Activated CD4-positive, alpha-beta T cell treated with anti-CD3 and anti-CD28 coated beads for 48 hours (primary cell): ENCODE measurements around the gene VPS18.
A peak's percentile ranks its signal among the peaks of the same experiment; 100 is the strongest.
"Not testable (repeated sequence)": the region's sequence is repeated elsewhere in the genome, so short reads cannot be mapped to it uniquely, and the experiment has no call there.

ENCODE experiments used
- DNase-seq: peaks from one replicate; pipeline ENCODE4 v3.0.0-alpha.2; 2020

VPS18 gene, protein sequence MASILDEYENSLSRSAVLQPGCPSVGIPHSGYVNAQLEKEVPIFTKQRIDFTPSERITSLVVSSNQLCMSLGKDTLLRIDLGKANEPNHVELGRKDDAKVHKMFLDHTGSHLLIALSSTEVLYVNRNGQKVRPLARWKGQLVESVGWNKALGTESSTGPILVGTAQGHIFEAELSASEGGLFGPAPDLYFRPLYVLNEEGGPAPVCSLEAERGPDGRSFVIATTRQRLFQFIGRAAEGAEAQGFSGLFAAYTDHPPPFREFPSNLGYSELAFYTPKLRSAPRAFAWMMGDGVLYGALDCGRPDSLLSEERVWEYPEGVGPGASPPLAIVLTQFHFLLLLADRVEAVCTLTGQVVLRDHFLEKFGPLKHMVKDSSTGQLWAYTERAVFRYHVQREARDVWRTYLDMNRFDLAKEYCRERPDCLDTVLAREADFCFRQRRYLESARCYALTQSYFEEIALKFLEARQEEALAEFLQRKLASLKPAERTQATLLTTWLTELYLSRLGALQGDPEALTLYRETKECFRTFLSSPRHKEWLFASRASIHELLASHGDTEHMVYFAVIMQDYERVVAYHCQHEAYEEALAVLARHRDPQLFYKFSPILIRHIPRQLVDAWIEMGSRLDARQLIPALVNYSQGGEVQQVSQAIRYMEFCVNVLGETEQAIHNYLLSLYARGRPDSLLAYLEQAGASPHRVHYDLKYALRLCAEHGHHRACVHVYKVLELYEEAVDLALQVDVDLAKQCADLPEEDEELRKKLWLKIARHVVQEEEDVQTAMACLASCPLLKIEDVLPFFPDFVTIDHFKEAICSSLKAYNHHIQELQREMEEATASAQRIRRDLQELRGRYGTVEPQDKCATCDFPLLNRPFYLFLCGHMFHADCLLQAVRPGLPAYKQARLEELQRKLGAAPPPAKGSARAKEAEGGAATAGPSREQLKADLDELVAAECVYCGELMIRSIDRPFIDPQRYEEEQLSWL

DNA sequence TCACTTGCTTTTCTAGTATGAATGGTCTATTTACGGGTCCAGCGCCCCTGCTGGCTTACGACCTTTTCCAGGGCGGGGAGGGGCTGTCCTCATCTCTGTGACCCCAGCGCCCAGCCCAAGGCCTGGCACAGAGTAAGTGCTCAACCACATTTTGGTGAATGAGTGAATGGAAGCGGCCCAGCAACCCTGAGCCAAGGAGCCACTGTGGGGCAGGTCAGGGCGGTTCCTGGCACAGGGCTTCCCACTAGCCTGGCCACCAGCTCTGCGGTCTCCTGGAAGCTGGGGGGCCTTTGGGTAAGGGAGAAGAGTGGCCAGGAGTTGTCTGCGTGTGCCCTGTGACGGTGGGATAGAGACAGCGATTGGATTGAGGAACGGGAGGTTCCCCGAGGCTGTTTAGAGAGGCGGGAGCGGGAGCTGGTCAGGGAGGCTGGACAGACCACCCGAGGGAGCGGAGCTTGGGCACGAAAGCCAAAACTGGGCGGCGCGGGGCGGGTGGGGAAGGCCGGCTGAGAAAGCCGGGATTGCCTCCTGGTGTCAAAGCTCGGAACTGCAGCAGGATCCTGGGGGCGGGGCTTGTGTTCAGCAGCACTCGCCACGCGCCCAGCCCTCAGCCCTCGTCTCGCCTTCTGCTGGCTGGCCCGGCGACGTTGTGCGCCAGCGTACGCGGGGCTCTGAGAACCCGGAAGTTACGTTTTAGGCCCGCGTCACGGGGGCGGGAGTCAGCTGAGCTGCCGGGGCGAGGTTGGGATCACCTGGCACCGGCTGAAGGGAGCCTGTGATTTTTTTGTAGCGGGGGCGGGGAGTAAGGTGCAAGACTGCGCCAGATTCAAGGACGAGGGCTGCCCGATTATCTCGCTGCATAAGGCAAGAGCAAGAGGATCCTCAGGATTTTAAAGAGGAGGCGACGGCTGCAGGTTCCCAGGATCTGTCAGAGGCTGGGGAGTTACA is at the start of gene VPS18:
TSS of gene VPS18 (plus strand) at position 718 of the 948 bp plus-strand sequence. CDS start 319 bp downstream, outside the sequence.
- peak; percentile 99 for DNase-seq

DNA sequence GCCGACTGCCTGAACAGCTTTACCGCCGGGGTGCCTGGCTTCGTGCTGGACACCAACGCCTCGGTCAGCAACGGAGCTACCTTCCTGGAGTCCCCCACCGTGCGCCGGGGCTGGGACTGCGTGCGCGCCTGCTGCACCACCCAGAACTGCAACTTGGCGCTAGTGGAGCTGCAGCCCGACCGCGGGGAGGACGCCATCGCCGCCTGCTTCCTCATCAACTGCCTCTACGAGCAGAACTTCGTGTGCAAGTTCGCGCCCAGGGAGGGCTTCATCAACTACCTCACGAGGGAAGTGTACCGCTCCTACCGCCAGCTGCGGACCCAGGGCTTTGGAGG is 49.6 kb upstream of the VPS18 start:
- DNase-seq: peak; percentile 55

DNA sequence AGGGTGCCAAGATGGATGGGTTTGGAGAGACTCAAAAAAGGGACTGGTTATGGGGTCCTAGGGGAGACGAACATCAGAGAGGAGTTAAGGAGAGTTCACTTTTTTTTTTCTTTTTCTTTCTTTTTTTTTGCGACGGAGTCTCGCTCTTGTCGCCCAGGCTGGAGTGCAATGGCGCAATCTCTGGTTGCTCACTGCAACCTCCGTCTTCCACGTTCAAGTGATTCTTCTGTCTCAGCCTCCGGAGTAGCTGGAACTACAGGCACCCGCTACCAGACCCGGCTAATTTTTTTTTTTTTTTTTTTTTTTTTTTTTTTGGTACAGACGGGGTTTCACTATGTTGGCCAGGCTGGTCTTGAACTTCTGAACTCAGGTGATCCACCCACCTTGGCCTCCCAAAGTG is 49.2 kb upstream of the VPS18 start:
- DNase-seq: no peak

DNA sequence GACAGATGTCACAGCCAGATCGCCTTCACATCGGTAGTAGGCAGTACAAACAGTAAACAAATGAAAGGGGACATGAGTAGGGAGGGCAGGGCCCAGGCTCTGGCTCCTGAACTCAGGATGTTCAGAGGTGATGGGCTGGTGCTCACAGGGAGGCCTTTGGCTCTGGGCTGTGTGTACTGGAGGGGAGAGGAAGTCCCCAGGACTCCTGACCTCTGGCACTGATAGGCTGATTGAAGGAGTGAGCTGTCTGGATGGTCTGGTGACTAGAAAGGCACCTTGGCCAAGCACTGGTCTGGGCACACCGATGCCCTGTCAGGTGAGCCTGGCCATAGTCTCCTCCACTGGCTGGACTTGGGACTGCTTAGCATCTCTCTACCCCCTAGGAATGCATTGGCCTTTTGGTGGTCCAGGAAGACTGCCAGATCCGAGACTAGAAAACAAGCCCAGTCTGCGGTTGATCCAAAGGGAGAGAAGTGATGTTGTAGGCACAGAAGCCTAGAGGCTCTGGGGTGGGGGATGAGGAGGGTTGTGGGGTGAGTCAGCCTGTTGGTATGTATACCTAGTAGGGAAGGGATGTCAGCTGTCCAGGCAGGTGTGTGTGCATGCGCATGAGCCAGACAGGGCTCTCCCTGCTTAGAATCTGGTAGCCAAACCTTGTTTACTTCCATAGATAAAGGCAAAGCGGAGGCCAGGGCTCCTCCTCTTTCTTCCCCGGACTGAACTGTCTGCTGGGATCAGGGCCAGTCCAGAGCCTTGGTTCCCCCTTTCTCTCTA is 48.6 kb upstream of the VPS18 start:
- DNase-seq: no peak

DNA sequence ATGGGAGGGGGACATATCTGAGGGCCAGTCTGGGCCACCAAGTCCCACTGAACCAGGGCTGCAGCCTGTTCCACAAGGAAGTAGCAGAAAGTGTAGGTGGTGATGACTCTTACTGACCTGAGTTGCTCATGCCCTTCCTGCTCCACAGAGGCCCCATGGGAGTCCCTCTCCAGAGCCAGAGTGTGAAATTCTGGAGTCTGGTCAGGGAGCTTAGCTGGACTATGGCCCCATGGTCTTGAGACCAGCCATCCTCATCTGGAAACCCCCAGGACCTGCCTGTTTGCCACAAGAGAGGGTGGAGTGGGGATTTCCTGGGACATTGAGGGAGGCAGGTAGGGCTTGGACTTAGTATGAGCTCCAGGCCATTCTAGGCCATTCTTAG is 47.4 kb upstream of the VPS18 start:
- DNase-seq: no peak

DNA sequence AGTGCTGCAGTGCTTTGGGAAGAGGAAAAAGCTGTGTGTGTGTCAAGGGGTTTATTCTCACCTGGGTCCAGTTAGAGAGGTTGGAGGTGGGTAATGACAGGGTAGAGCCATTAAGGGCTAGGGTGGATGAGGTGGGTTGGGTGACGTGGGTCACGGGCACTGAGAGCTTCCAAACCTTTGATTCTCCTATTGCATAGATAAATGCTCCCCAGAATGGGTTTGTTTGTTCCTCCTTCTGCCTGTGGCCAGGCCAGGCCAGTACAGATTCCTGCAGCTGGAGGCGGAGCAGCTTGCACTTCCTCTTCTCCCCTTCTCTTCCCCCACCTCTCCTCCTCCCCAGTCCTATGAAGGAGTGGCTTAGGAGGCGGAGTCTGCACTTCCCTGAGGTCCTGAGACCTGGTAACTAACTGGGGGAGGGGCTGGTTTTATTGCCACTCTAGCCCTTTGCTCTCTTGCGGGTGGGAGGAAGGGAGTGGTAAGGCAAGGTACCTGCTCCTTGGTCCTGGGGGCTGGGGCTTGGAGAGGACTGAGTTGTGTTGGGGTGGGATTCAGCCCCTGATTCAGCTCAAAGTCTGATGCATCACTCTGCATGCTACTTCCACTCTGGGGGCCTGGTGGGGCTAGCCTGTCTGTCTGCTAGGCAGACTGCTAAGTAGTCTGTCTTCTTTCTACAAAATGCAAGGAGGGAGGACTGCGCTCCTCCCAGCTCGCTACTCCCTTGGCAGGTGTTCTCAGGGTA is 46.9 kb upstream of the VPS18 start:
- no peak for DNase-seq

DNA sequence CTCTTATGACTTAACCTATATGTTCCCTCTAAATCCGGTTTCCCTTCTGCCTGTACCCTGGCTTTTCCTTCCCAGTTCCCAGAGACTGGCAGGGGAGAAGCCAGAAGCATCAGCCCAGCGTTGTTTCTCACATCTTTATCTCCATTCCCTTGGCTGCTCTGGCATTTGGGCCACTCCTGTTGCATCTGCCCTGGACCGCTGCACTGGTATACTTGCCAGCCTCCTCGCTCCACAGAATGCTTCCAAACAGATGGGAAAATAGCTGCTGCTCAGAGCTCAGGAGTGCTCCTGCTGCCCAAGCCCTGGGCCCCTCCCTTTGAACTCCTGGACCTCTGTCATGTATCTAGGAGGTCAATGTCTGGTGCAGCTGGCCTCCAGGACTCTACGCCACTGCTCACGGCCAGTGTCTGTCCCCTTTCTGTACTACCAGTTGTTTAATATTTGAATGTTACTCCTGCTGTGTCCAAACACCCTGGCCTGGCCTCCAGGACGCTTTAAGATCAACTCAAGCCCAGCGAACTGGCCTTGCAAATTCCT is 43.6 kb upstream of the VPS18 start:
- DNase-seq: no peak

DNA sequence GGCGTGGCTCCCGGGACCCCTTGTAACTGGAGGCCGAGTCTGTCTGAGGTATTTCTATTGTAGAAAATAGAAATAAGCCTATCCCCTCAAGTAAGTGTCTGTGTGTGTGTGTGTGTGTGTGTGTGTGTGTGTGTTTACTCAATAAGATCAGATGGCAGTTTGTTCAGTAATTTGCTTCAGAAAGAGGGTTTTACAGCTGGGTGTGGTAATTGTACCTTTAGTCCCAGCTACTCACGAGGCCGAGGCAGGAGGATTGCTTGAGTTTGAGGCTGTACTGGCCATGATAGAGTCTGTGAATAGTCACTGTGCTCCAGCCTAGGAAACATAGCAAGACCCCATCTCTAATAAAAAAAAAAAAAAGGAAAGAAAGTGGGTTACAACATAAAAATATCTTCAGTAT is 41.7 kb upstream of the VPS18 start:
- no peak for DNase-seq

DNA sequence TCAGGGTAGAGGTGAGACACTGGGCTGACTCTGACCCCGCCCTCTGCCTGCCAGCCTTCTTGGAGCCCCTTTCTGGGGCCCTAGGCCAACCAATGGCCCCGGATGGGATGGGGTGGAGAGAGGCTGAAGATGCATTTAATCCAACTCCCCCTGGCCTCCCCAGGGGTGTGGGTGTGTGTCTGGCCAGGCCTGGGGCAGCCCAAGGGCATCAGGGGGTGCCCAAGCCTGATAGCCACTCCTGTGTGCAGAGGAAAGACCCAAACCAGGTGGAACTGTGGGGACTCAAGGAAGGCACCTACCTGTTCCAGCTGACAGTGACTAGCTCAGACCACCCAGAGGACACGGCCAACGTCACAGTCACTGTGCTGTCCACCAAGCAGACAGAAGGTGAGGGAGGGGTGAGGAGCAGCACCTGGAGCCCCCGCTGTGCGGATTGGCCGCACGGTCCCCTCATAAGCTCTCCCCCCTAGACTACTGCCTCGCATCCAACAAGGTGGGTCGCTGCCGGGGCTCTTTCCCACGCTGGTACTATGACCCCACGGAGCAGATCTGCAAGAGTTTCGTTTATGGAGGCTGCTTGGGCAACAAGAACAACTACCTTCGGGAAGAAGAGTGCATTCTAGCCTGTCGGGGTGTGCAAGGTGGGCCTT is 40.9 kb upstream of the VPS18 start:
- no peak for DNase-seq

DNA sequence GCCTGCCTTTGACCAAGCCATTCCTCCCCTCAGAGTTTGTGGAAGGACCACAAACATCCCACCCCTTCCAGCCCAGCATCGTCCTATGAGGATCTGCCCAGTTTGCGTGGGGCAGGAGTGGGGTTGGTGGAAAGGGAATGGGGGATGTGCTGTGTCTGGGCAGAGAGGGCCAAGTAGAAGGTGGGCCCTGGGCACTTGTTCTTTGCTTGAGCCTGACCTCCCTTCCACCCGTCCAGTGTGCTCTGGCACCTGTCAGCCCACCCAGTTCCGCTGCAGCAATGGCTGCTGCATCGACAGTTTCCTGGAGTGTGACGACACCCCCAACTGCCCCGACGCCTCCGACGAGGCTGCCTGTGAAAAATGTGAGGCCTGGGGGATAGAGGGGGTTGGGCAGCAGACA is 40.1 kb upstream of the VPS18 start:
- DNase-seq: no peak

DNA sequence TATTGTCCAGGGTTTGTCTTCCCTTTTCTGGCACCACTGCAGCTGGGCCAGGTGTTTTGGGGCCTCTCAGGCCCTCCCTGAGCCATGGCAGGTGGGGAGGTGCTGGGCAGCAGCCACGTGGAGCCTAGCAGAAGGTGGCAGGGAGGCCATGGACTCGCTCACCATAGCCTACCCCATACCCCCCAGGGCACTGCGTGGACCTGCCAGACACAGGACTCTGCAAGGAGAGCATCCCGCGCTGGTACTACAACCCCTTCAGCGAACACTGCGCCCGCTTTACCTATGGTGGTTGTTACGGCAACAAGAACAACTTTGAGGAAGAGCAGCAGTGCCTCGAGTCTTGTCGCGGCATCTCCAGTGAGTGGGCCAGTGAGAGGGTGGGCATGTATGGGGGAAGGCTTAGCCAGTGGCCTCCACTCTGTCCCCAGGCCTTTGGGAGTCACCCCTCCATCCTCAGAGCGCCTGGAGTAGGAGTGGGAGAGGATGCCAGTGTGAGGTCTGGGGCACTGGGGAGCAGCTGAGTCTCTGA is 38.5 kb upstream of the VPS18 start:
- no peak for DNase-seq

DNA sequence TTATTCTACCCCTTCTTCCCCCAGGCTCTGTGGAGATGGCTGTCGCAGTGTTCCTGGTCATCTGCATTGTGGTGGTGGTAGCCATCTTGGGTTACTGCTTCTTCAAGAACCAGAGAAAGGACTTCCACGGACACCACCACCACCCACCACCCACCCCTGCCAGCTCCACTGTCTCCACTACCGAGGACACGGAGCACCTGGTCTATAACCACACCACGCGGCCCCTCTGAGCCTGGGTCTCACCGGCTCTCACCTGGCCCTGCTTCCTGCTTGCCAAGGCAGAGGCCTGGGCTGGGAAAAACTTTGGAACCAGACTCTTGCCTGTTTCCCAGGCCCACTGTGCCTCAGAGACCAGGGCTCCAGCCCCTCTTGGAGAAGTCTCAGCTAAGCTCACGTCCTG is 37.5 kb upstream of the VPS18 start:
- DNase-seq: no peak

DNA sequence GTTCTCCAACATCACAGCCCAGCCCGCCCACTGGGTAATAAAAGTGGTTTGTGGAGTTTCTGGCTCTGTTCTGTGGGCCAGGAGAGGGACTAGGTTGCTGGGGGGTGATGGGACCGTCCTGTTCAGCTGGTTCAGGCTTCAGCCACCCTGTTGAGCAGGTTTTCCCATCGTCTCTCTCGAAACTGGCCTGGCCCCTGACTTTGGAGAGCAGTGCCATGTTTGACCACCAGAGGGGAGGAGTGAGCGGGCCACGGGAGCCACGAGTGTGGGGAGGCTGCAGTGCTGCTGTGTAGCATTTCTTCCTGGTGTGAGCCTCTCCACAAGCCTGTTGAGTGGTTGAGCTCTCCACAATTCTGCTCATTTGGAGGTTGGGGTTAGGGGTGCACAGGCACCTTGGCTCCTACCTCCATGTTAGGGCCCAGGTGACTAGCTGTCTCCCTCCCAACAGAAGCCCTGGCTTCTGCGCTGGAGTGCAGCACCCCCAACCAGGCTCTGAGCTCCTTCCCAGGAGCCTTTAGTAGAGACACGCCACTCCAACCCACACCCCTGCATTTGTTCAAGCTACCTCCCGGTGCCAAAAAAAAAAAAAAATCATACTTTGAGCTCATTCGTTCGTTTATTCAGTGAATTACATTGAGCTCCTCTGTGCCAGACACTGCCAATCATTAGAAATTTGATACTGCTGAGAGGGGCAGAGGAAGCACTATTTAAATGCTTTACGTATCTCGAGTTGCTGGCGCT is 36.5 kb upstream of the VPS18 start:
- peak; percentile 88 for DNase-seq

DNA sequence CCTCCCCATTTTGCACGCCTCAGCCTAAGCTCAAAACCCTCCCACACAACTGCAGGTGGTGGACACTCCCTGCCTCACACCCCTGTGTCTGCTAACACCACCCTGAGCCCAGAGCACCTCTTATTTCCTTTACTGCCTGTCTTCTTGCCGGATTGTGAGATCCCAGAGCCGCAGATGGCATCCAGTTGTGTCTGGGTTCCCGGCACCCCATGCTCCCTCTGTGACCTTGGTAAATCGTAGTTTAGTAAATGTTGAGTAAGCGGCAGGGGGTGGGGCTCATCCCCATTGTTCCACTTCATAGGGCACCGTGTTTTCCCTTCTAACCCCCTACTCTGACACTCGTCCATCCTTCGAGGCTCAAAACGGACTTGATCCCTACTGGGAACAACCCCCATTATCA is 35.5 kb upstream of the VPS18 start:
- DNase-seq: no peak

DNA sequence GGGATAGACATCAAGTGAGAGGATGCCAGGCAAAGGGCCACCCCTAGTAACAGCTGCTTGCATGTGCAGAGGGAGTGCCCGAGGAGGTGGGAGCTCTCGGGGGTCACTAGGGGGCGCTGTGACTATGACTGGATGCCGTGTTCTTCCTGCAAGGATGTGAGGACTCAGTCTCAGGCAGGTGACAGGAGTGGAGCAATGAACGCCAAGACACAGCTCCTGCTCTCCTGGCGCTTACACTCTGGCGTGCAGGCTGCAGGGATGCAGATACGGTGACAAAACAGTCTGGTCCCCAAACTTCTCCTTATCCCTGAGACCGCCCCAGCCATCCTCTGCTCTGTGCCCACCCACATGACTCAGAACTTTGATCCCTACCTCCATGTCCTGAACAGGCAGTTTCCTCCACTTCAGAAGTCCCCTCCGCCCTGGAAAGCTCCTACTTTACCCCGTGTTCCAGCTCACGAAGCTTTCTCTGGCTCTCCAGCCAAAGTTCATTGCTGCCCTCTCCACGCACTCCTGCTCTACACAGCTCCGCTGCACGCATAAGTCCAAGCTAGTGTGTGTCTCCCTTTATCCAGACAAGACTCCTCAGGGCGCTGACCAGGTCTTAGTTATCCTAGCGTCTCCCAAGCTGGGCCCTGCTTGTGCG is 34.9 kb upstream of the VPS18 start:
- DNase-seq: peak; percentile 93

DNA sequence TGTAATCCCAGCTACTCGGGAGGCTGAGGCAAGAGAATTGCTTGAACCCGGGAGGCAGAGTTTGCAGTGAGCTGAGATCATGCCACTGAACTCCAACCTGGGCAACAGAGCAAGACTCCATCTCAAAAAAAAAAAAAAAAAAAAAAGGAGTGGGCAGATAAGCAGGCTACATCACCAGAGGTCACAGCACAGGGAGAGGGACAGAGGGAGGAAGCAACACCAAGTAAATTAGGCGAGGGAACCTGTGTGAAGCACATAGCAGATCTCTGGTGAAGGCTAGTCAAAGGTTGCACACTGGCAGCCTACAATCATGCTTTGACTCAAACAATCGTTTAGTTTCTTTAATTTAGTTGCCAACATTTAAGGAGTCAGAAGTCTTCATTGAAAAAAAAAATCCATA is 33.1 kb upstream of the VPS18 start:
- not testable (repeated sequence) for DNase-seq

DNA sequence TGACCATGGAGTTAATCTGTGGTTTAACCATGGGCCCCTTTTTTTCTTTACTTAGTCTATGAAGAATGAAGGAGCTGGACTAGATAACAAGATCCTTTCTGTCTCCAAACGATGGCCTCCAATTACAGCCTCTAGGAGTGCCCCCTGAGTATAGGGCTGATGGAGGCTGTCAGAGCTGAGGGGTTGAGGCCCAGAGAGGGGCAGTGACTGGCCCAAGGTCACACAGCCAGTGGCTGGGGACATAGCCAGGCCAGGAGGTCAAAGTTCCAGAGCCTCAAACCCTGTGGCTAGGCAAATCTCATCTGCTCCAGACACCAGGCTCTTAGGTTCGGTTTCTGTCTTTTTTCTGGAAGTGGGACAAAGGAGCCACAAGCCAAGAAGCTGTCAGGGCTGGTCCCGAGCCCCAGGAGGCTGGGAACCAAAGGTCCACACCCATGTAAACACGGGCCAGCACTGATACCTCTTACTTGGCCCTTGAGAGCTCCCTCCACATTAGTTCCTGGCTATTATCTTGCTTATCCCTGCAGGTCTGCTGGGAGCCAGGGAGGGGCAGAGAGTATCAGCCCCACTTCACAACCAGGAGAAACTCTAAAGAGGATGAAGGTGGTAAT is 30.5 kb upstream of the VPS18 start:
- DNase-seq: no peak

DNA sequence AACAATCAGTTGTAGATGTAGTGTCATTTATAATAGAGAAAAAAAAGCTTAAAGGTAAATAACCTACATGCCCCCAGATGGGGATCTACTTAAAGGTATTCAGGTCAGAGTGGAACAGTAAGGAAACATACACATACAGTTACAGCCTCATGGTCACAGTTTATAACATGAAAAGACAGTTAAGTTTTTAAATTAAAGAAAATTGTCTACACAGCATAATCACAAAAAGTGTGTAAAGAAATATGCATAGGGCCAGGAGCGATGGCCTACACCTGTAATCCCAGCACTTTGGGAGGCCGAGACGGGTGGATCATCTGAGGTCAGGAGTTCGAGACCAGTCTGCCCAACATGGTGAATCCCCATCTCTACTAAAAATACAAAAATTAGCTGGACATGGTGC is 27.1 kb upstream of the VPS18 start:
- DNase-seq: no peak

DNA sequence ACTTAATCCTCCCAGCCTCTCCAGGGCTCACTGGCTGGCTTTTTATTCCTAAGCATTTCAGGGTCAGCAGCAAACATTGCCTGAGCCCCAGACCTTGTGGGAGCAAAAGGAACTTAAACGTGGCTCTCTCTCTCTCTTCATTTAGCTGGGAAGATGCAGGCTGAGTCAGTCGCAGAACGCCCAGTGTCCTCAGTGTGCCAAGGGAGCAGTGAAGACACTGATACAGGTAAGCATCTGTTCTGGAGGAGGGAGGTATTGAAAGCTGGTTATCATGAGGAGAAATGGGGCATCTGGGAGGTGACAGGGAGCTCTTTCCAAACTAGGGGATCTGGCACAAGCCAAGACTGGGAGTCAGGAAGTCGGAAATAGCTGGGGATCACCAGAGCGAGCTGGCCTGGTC is 24.6 kb upstream of the VPS18 start:
- no peak for DNase-seq
